ENCODE data around the gene HTR3E.
"Not testable (repeated sequence)": the region's sequence is repeated elsewhere in the genome, so short reads cannot be mapped to it uniquely, and the experiment has no call there.

The HTR3E gene

GRCh38 chr3:184142199-184142598 lies 45.3 kb downstream of the HTR3E start:
- H3K4me3 ChIP-seq (ENCODE audit: low read depth, low read length), result no peak overlapping the region
- TF ChIP-seq CTCF (IDR thresholded peaks at IDR 0.05; ENCODE audit: control insufficient read depth, extremely low read depth, insufficient read depth), result no peak
- no peak for DNase-seq (ENCODE audit: low read depth)

- TF ChIP-seq CTCF (IDR thresholded peaks at IDR 0.05; ENCODE audit: control insufficient read depth, extremely low read depth, insufficient read depth), result no peak
Observed at GRCh38 chr3:184143327-184143726, 46.5 kb downstream of the HTR3E start.

GRCh38 chr3:184144505-184144904 lies 47.6 kb downstream of the HTR3E start:
- peak overlapping the region; percentile 16; the same call in 1 of the 2 replicates for H3K4me3 ChIP-seq (ENCODE audit: low read depth, low read length)
- TF ChIP-seq CTCF (IDR thresholded peaks at IDR 0.05; ENCODE audit: control insufficient read depth, extremely low read depth, insufficient read depth), result no peak
- DNase-seq (ENCODE audit: low read depth), result peak; percentile 83

More at GRCh38 chr3:184143327-184143726, 46.5 kb downstream of the HTR3E start:
- no peak for DNase-seq (ENCODE audit: low read depth)
- H3K4me3 ChIP-seq (ENCODE audit: low read depth, low read length), result no peak overlapping the region

- peak; percentile 86 for DNase-seq (ENCODE audit: low read depth)
- TF ChIP-seq CTCF (IDR thresholded peaks at IDR 0.05; ENCODE audit: control insufficient read depth, extremely low read depth, insufficient read depth), result peak; percentile 85
- H3K4me3 ChIP-seq (ENCODE audit: low read depth, low read length), result no peak overlapping the region
Observed at GRCh38 chr3:184145111-184145524, 48.3 kb downstream of the HTR3E start.

- H3K4me3 ChIP-seq (ENCODE audit: low read depth, low read length), result no peak overlapping the region
- no peak for DNase-seq (ENCODE audit: low read depth)
- TF ChIP-seq CTCF (IDR thresholded peaks at IDR 0.05; ENCODE audit: control insufficient read depth, extremely low read depth, insufficient read depth), result no peak
Observed at GRCh38 chr3:184145751-184146270, 48.9 kb downstream of the HTR3E start.

GRCh38 chr3:184148076-184148475 lies 51.2 kb downstream of the HTR3E start:
- TF ChIP-seq CTCF (IDR thresholded peaks at IDR 0.05; ENCODE audit: control insufficient read depth, extremely low read depth, insufficient read depth), result no peak
- DNase-seq (ENCODE audit: low read depth), result no peak
- no peak overlapping the region for H3K4me3 ChIP-seq (ENCODE audit: low read depth, low read length)

- DNase-seq (ENCODE audit: low read depth), result no peak
- H3K4me3 ChIP-seq (ENCODE audit: low read depth, low read length), result no peak overlapping the region
- TF ChIP-seq CTCF (IDR thresholded peaks at IDR 0.05; ENCODE audit: control insufficient read depth, extremely low read depth, insufficient read depth), result no peak
Observed at GRCh38 chr3:184149123-184149522, 52.3 kb downstream of the HTR3E start.

GRCh38 chr3:184149770-184150169 lies 52.9 kb downstream of the HTR3E start:
- H3K4me3 ChIP-seq (ENCODE audit: low read depth, low read length); DNase-seq (ENCODE audit: low read depth): not testable (repeated sequence)

Measured in LNCaP clone FGC (cell line).